B cell (primary cell): ENCODE results near the gene CD58. TPM values are rescaled to one million over a fixed set of nuclear protein-coding genes. Genes with fewer than 3 reads are reported as not detected.

Source experiments
- ATAC-seq: fragments of 200-7000 bp; cut with Tn5 transposase; one replicate; pipeline ENCODE4 v1.10.0; 2021; ENCODE audit warnings: low read depth, mild to moderate bottlenecking, moderate number of reproducible peaks, moderate library complexity
- CTCF ChIA-PET: fragments of 350-600 bp; sonication (Branson Sonifier 250); formaldehyde crosslinking; loops from one replicate; lab custom pipeline; 2021; ENCODE audit warnings: antibody characterized with exemption, inconsistent platforms; lab: Charles Lee
- POLR2A ChIA-PET: fragments of 350-600 bp; sonication (Branson Sonifier 250); formaldehyde crosslinking; loops from one replicate; lab custom pipeline; 2021; ENCODE audit warnings: antibody characterized with exemption; lab: Charles Lee
- DNase-seq: peaks from one replicate; pipeline ENCODE4 v3.0.0; 2013
- H2AFZ ChIP-seq: 2 replicates; pipeline ENCODE4 v1.6.1; 2012; ENCODE audit warnings: mild to moderate bottlenecking, low read depth, low read length; ENCODE audit not compliant: insufficient read depth, poor library complexity, severe bottlenecking
- H3K27ac ChIP-seq, 2 donors: 1 replicate in 1 of 2; 2 replicates in 1 of 2; pipeline ENCODE4 v1.5.1; 2012 to 2013; ENCODE audit warnings: low read length in 2 of 2, mild to moderate bottlenecking in 2 of 2, moderate library complexity in 1 of 2
- H3K27me3 ChIP-seq, 4 experiments: fragments of 200-600 bp in 1 of 4; sonication (generic) in 1 of 4; replicated peaks in 1 of 4; 1 replicate in 2 of 4; 2 replicates in 2 of 4; pipeline versions ENCODE4 v1.6.1 to v1.7.0; 2013 to 2016; ENCODE audit warnings: low read length in 3 of 4, mild to moderate bottlenecking in 2 of 4, mixed read lengths in 1 of 4, moderate library complexity in 1 of 4; ENCODE audit not compliant: insufficient read depth in 4 of 4, control insufficient read depth in 3 of 4; ENCODE audit errors: control extremely low read depth in 1 of 4
- H3K36me3 ChIP-seq, 2 experiments: replicated peaks in 1 of 2; 1 replicate in 1 of 2; 2 replicates in 1 of 2; pipeline versions ENCODE4 v1.6.1 to v1.7.1; 2013; ENCODE audit warnings: low read length in 1 of 2; ENCODE audit not compliant: insufficient read depth in 2 of 2, control insufficient read depth in 1 of 2; ENCODE audit errors: control extremely low read depth in 1 of 2, extremely low read depth in 1 of 2
- H3K4me1 ChIP-seq, 2 donors: fragments of 200-600 bp in 1 of 2; sonication (generic) in 1 of 2; 1 replicate in 1 of 2; 2 replicates in 1 of 2; pipeline versions ENCODE4 v1.5.1 to v1.6.1; 2013 to 2017; ENCODE audit warnings: low read length in 2 of 2; ENCODE audit not compliant: control insufficient read depth in 2 of 2, insufficient read depth in 2 of 2
- H3K4me2 ChIP-seq: replicated peaks from 2 replicates; pipeline ENCODE3; 2012; ENCODE audit warnings: mild to moderate bottlenecking, low read depth, low read length; ENCODE audit not compliant: poor library complexity, severe bottlenecking
- H3K4me3 ChIP-seq, 5 experiments: fragments of 200-600 bp in 1 of 5; sonication (generic) in 1 of 5; 1 replicate in 3 of 5; 2 replicates in 2 of 5; pipeline versions ENCODE4 v1.5.1 to v1.7.0; 2011 to 2016; ENCODE audit warnings: low read length in 4 of 5, mild to moderate bottlenecking in 4 of 5, low read depth in 2 of 5, control low read depth in 1 of 5, moderate library complexity in 1 of 5; ENCODE audit not compliant: insufficient read depth in 1 of 5; ENCODE audit errors: control extremely low read depth in 1 of 5, extremely low read depth in 1 of 5
- H3K79me2 ChIP-seq: fragments of 200-600 bp; sonication (generic); one replicate; pipeline ENCODE4 v1.6.0; 2016; ENCODE audit warnings: low read length; ENCODE audit not compliant: control insufficient read depth, insufficient read depth
- H3K9ac ChIP-seq: fragments of 200-600 bp; sonication (generic); 2 replicates; pipeline ENCODE4 v1.6.1; 2017; ENCODE audit warnings: mild to moderate bottlenecking, low read length, moderate library complexity
- H3K9me3 ChIP-seq, 3 donors: one replicate each; pipeline versions ENCODE4 v1.6.1 to v1.7.1; 2013; ENCODE audit warnings: low read length in 2 of 3; ENCODE audit not compliant: control insufficient read depth in 2 of 3, insufficient read depth in 1 of 3; ENCODE audit errors: control extremely low read depth in 1 of 3
- H4K20me1 ChIP-seq: 2 replicates; pipeline ENCODE4 v1.6.0; 2012; ENCODE audit warnings: mild to moderate bottlenecking, low read length; ENCODE audit not compliant: insufficient read depth, control insufficient read depth, poor library complexity, severe bottlenecking
- H3K27ac Mint-ChIP-seq: one replicate; pipeline ENCODE4 v1.8.0; 2021; ENCODE audit warnings: mixed read lengths
- H3K27me3 Mint-ChIP-seq: one replicate; pipeline ENCODE4 v1.8.0; 2021; ENCODE audit warnings: mixed read lengths
- H3K4me1 Mint-ChIP-seq: one replicate; pipeline ENCODE4 v1.8.0; 2021; ENCODE audit warnings: mixed read lengths
- H3K4me3 Mint-ChIP-seq: one replicate; pipeline ENCODE4 v1.8.0; 2021; ENCODE audit warnings: mixed read lengths
- H3K9me3 Mint-ChIP-seq: one replicate; pipeline ENCODE4 v1.8.0; 2022; ENCODE audit warnings: mixed read lengths; ENCODE audit not compliant: insufficient read depth
- CTCF ChIP-seq: fragments of 200-600 bp; IDR thresholded peaks from one replicate; pipeline ENCODE4 v1.8.0; 2022; ENCODE audit warnings: antibody characterized with exemption, mild to moderate bottlenecking
- EZH2 ChIP-seq: IDR thresholded peaks from 2 replicates; pipeline ENCODE4 v1.6.1; 2012; ENCODE audit warnings: borderline replicate concordance, low read depth, mild to moderate bottlenecking, moderate library complexity, low read length; ENCODE audit not compliant: insufficient read depth, poor library complexity, severe bottlenecking
- WGBS: methylation state at CpG from one replicate; pipeline ENCODE4 v1.1.5; 2013; ENCODE audit warnings: missing lambda C conversion rate; ENCODE audit not compliant: insufficient coverage; 5-methylcytosine and 5-hydroxymethylcytosine counted together
- intact Hi-C: fragments of 100-400 bp; cut with micrococcal nuclease; formaldehyde crosslinking; loops from one replicate; pipeline ENCODE4 v1.10.0; 2022
- polyA plus RNA-seq: library from polyadenylated mRNA; depleted of rRNA; stranded (reverse); fragments of >200 nt; gene quantifications from 2 replicates; pipeline ENCODE4 v1.2.3, GENCODE V29; 2012
- total RNA-seq, 2 donors: library from RNA; stranded (reverse); fragments of 120-200 nt in 1 of 2; gene quantifications; 1 replicate in 1 of 2; 2 replicates in 1 of 2; pipeline versions ENCODE4 v1.2.3 to v1.2.4, GENCODE V29; 2013 to 2022

CD58 gene
- total and polyA plus RNA-seq, 2 donors (not counting 1 experiment from before 2014, with no cell fraction given): 12.3 to 47.6 TPM

GRCh38 chr1:116572771-116573430 lies 2.1 kb upstream of the CD58 start:
- H3K79me2 ChIP-seq: peaks cover 11% of the 10 kb centered on the region
- WGBS: no CpG with 5 or more reads among the region's 4 CpGs
- ATAC-seq (no peak), DNase-seq (no peak)
- no peak overlapping the region for H3K9ac ChIP-seq
- CTCF ChIA-PET: interaction anchor here (0.8 to 4.8 kb wide), 9 partner anchors 11 to 556 kb away, joined by 3 to 69 read pairs (median 8); no protein-coding TSS in a partner anchor
- H3K27me3 Mint-ChIP-seq: no peaks in the 10 kb centered on the region
- peaks cover 0 to 3% (median 0%) of the 10 kb centered on the region in 4 experiments for H3K27me3 ChIP-seq
- no peaks in the 10 kb centered on the region for H3K9me3 Mint-ChIP-seq
- no peak overlapping the region for H2AFZ ChIP-seq
- no peak overlapping the region for H3K4me2 ChIP-seq
- H3K36me3 ChIP-seq: no peaks in the 10 kb centered on the region
- H3K4me1 ChIP-seq: peaks cover 9 to 30% of the 10 kb centered on the region in 2 donors
- peak overlapping the region; percentile 96 for H3K4me3 Mint-ChIP-seq
- no peaks in the 10 kb centered on the region for H3K9me3 ChIP-seq
- H3K4me3 ChIP-seq: no peak overlapping the region
- no peak for TF ChIP-seq EZH2
- no peak for TF ChIP-seq CTCF
- POLR2A ChIA-PET: no interaction called here
- H4K20me1 ChIP-seq: no peaks in the 10 kb centered on the region
- no peak overlapping the region for H3K27ac ChIP-seq
- intact Hi-C loops: no loop called here
- no peak overlapping the region for H3K27ac Mint-ChIP-seq
- peaks cover 48% of the 10 kb centered on the region for H3K4me1 Mint-ChIP-seq

DNA sequence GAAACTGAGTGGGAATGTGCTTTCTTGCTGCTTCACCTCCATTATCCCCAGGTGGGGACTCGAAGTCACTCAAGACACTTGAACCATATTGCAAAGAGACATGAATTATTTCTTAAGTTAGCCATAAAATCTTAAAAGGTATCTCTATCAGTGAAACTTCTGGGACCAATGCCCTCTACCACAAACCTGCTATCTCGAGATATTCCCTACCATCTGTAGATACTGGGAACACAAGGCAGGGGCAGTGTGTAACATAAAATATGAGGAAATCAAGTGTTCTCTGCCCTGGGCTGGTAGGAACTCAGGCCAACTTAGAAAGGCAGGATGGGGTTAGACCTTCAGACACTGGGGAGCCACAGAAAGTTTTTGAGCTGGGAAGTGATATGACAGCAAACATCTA lies 1.3 kb upstream of the CD58 start:
- Histone ChIP-seq H3K9me3 (no peaks in the 10 kb centered on the region), H3K36me3 (no peaks in the 10 kb centered on the region), H3K27me3 (peaks cover 0 to 3% (median 0%) of the 10 kb centered on the region in 4 experiments), H3K27ac (no peak overlapping the region), H2AFZ (peak overlapping the region; percentile 82), H3K9ac (no peak overlapping the region), H3K79me2 (peaks cover 14% of the 10 kb centered on the region), H3K4me1 (peaks cover 9 to 33% of the 10 kb centered on the region in 2 donors), H3K4me3 (no peak overlapping the region), H4K20me1 (no peaks in the 10 kb centered on the region), H3K4me2 (no peak overlapping the region)
- peak overlapping the region; percentile 78 for H3K27ac Mint-ChIP-seq
- CTCF ChIA-PET: interaction anchor here (0.8 to 4.8 kb wide), 7 partner anchors 11 to 557 kb away, joined by 3 to 69 read pairs (median 3); no protein-coding TSS in a partner anchor
- POLR2A ChIA-PET: no interaction called here
- no peak for TF ChIP-seq CTCF
- TF ChIP-seq EZH2: no peak
- peaks cover 52% of the 10 kb centered on the region for H3K4me1 Mint-ChIP-seq
- DNase-seq: no peak
- WGBS: no CpG with 5 or more reads among the region's 2 CpGs
- H3K27me3 Mint-ChIP-seq: no peaks in the 10 kb centered on the region
- intact Hi-C loops: no loop called here
- ATAC-seq: no peak
- peak overlapping the region; percentile 96 for H3K4me3 Mint-ChIP-seq
- H3K9me3 Mint-ChIP-seq: no peaks in the 10 kb centered on the region
